ENCODE measurements around the gene MTA3.

The MTA3 gene

GRCh38 chr2:42733852-42734251 lies 165.4 kb downstream of the MTA3 start:
- TF ChIP-seq CTCF (conservative IDR thresholded peaks at IDR 0.05; ENCODE audit: low read length): no peak
- no peak for TF ChIP-seq EZH2phosphoT487 (IDR thresholded peaks at IDR 0.05; ENCODE audit: borderline replicate concordance)
- H3K4me1 ChIP-seq (ENCODE audit: insufficient read depth, low read length, poor library complexity, severe bottlenecking): no peaks in the 10 kb centered on the region

GRCh38 chr2:42736598-42737322 lies 168.3 kb downstream of the MTA3 start:
- Histone ChIP-seq H3K9ac (ENCODE audit: low read depth, low read length, poor library complexity, severe bottlenecking) (no peak overlapping the region), H3K36me3 (ENCODE audit: insufficient read depth, low read length) (peaks cover 31% of the 10 kb centered on the region; the same call in 1 of the 2 replicates), H3K9me3 (ENCODE audit: insufficient read depth, low read depth, low read length) (peaks cover 12% of the 10 kb centered on the region; the same call in 1 of the 2 replicates), H3K4me1 (ENCODE audit: insufficient read depth, low read length, poor library complexity, severe bottlenecking) (no peaks in the 10 kb centered on the region), H3K79me2 (ENCODE audit: insufficient read depth, low read length) (no peaks in the 10 kb centered on the region), H3K27me3 (ENCODE audit: insufficient read depth, low read length, poor library complexity, severe bottlenecking) (no peaks in the 10 kb centered on the region), H2AFZ (ENCODE audit: low read length) (no peak overlapping the region), H3F3A (ENCODE audit: low read depth) (no peaks in the 10 kb centered on the region), H3K4me2 (ENCODE audit: low read depth, low read length, poor library complexity, severe bottlenecking) (no peak overlapping the region), H4K20me1 (ENCODE audit: insufficient read depth, low read length, poor library complexity, severe bottlenecking) (no peaks in the 10 kb centered on the region), H3K9me2 (replicated peaks; ENCODE audit: low read depth, low read length) (no peaks in the 10 kb centered on the region; the same call in 1 of the 2 replicates), H3K4me3 (ENCODE audit: low read length, poor library complexity, severe bottlenecking) (no peak overlapping the region)
- no peak for TF ChIP-seq EZH2phosphoT487 (IDR thresholded peaks at IDR 0.05; ENCODE audit: borderline replicate concordance)

More at GRCh38 chr2:42733852-42734251, 165.4 kb downstream of the MTA3 start:
- Histone ChIP-seq H3K4me3 (ENCODE audit: low read length, poor library complexity, severe bottlenecking) (no peak overlapping the region), H3K9me3 (ENCODE audit: insufficient read depth, low read depth, low read length) (peaks cover 18% of the 10 kb centered on the region), H2AFZ (ENCODE audit: low read length) (no peak overlapping the region), H3K9me2 (replicated peaks; ENCODE audit: low read depth, low read length) (no peaks in the 10 kb centered on the region), H3K9ac (ENCODE audit: low read depth, low read length, poor library complexity, severe bottlenecking) (no peak overlapping the region), H4K20me1 (ENCODE audit: insufficient read depth, low read length, poor library complexity, severe bottlenecking) (no peaks in the 10 kb centered on the region), H3K27me3 (ENCODE audit: insufficient read depth, low read length, poor library complexity, severe bottlenecking) (no peaks in the 10 kb centered on the region), H3K79me2 (ENCODE audit: insufficient read depth, low read length) (no peaks in the 10 kb centered on the region), H3F3A (ENCODE audit: low read depth) (no peaks in the 10 kb centered on the region), H3K4me2 (ENCODE audit: low read depth, low read length, poor library complexity, severe bottlenecking) (no peak overlapping the region), H3K36me3 (ENCODE audit: insufficient read depth, low read length) (peaks cover 23% of the 10 kb centered on the region; the same call in 1 of the 2 replicates)

GRCh38 chr2:42741140-42741539 lies 172.7 kb downstream of the MTA3 start:
- no peak overlapping the region for H3K4me3 ChIP-seq (ENCODE audit: low read length, poor library complexity, severe bottlenecking)
- no peaks in the 10 kb centered on the region for H3K27me3 ChIP-seq (ENCODE audit: insufficient read depth, low read length, poor library complexity, severe bottlenecking)
- no peak overlapping the region for H3K4me2 ChIP-seq (ENCODE audit: low read depth, low read length, poor library complexity, severe bottlenecking)
- no peak for TF ChIP-seq CTCF (conservative IDR thresholded peaks at IDR 0.05; ENCODE audit: low read length)
- no peak for TF ChIP-seq EZH2phosphoT487 (IDR thresholded peaks at IDR 0.05; ENCODE audit: borderline replicate concordance)
- H3F3A ChIP-seq (ENCODE audit: low read depth): no peaks in the 10 kb centered on the region
- H4K20me1 ChIP-seq (ENCODE audit: insufficient read depth, low read length, poor library complexity, severe bottlenecking): no peaks in the 10 kb centered on the region
- no peak overlapping the region for H2AFZ ChIP-seq (ENCODE audit: low read length)
- no peaks in the 10 kb centered on the region for H3K79me2 ChIP-seq (ENCODE audit: insufficient read depth, low read length)
- no peaks in the 10 kb centered on the region; the same call in 1 of the 2 replicates for H3K9me2 ChIP-seq (replicated peaks; ENCODE audit: low read depth, low read length)
- H3K9me3 ChIP-seq (ENCODE audit: insufficient read depth, low read depth, low read length): peaks cover 3% of the 10 kb centered on the region; the same call in 1 of the 2 replicates
- no peak overlapping the region for H3K9ac ChIP-seq (ENCODE audit: low read depth, low read length, poor library complexity, severe bottlenecking)
- no peaks in the 10 kb centered on the region for H3K4me1 ChIP-seq (ENCODE audit: insufficient read depth, low read length, poor library complexity, severe bottlenecking)
- H3K36me3 ChIP-seq (ENCODE audit: insufficient read depth, low read length): peaks cover 27% of the 10 kb centered on the region; the same call in 1 of the 2 replicates

Data from Loucy (cell line).